DOHH2 (cell line): ENCODE data around the gene PEPD.

Source experiments
- H3F3A ChIP-seq: fragments of 200-600 bp; sonication (generic), shearing (Covaris generic); 2 replicates; pipeline ENCODE4 v1.6.0; 2016; ENCODE audit warnings: antibody characterized with exemption, mild to moderate bottlenecking; ENCODE audit not compliant: control insufficient read depth, insufficient read depth
- H3K27ac ChIP-seq: fragments of 200-600 bp; sonication (generic); 2 replicates; pipeline ENCODE4 v1.5.1; 2014; ENCODE audit warnings: low read depth, mild to moderate bottlenecking, low read length, moderate library complexity
- H3K27me3 ChIP-seq: fragments of 200-600 bp; sonication (generic); 2 replicates; pipeline ENCODE4 v1.6.1; 2014; ENCODE audit warnings: mild to moderate bottlenecking, low read length, mixed read lengths; ENCODE audit not compliant: control insufficient read depth
- H3K36me3 ChIP-seq: fragments of 200-600 bp; sonication (generic); 2 replicates; pipeline ENCODE4 v1.6.1; 2014; ENCODE audit warnings: mild to moderate bottlenecking, low read length, moderate library complexity, mixed read lengths; ENCODE audit not compliant: control insufficient read depth
- H3K4me1 ChIP-seq: fragments of 200-600 bp; sonication (generic); 2 replicates; pipeline ENCODE4 v1.6.1; 2014; ENCODE audit warnings: mild to moderate bottlenecking, low read length, mixed read lengths; ENCODE audit not compliant: control insufficient read depth
- H3K4me2 ChIP-seq: fragments of 200-600 bp; sonication (generic); 2 replicates; pipeline ENCODE4 v1.6.0; 2014; ENCODE audit warnings: mild to moderate bottlenecking, low read length, moderate library complexity
- H3K4me3 ChIP-seq: fragments of 200-600 bp; sonication (generic); 2 replicates; pipeline ENCODE4 v1.5.1; 2014; ENCODE audit warnings: mild to moderate bottlenecking, low read length, mixed read lengths
- H3K79me2 ChIP-seq: fragments of 200-600 bp; sonication (generic); 2 replicates; pipeline ENCODE4 v1.6.1; 2014; ENCODE audit warnings: mild to moderate bottlenecking, low read length, mixed read lengths; ENCODE audit not compliant: control insufficient read depth
- H3K9me2 ChIP-seq: fragments of 200-600 bp; sonication (generic); replicated peaks from 2 replicates; pipeline ENCODE4 v1.6.1; 2014; ENCODE audit warnings: mild to moderate bottlenecking, low read length, mixed read lengths; ENCODE audit not compliant: control insufficient read depth
- H3K9me3 ChIP-seq: fragments of 200-600 bp; sonication (generic); 2 replicates; pipeline ENCODE4 v1.6.1; 2014; ENCODE audit warnings: antibody characterized with exemption, low read length, mixed read lengths; ENCODE audit not compliant: control insufficient read depth, insufficient read depth
- H4K20me1 ChIP-seq: fragments of 200-600 bp; sonication (generic); 2 replicates; pipeline ENCODE4 v1.6.0; 2014; ENCODE audit warnings: low read depth, mild to moderate bottlenecking, antibody characterized with exemption, low read length, moderate library complexity; ENCODE audit not compliant: control insufficient read depth, insufficient read depth
- CTCF ChIP-seq: fragments of 200-600 bp; sonication (generic); IDR thresholded peaks from one replicate; pipeline ENCODE4 v1.5.1; 2014; ENCODE audit warnings: antibody characterized with exemption, mild to moderate bottlenecking, low read depth, low read length; ENCODE audit not compliant: poor library complexity, severe bottlenecking
- EZH2phosphoT487 ChIP-seq: fragments of 200-600 bp; sonication (generic); IDR thresholded peaks from 2 replicates; pipeline ENCODE4 v1.6.1; 2017; ENCODE audit warnings: borderline replicate concordance, mild to moderate bottlenecking, antibody characterized with exemption, low read length, moderate library complexity, mixed read lengths

PEPD gene

GRCh38 chr19:33418871-33419787 lies 102.5 kb downstream of the PEPD start:
- Histone ChIP-seq H3K36me3 (no peaks in the 10 kb centered on the region), H3K4me2 (no peak overlapping the region), H3K9me2 (no peaks in the 10 kb centered on the region), H3F3A (no peaks in the 10 kb centered on the region), H3K4me3 (no peak overlapping the region), H3K79me2 (no peaks in the 10 kb centered on the region), H4K20me1 (peaks cover 4% of the 10 kb centered on the region; the same call in 1 of the 2 replicates), H3K9me3 (no peaks in the 10 kb centered on the region), H3K27me3 (no peaks in the 10 kb centered on the region), H3K27ac (no peak overlapping the region), H3K4me1 (no peaks in the 10 kb centered on the region)
- TF ChIP-seq EZH2phosphoT487 (no peak), CTCF (no peak)

GRCh38 chr19:33418461-33418860 lies 103.1 kb downstream of the PEPD start:
- H3K27me3 ChIP-seq, result no peaks in the 10 kb centered on the region
- H3K4me2 ChIP-seq, result no peak overlapping the region
- H4K20me1 ChIP-seq, result peaks cover 4% of the 10 kb centered on the region; the same call in 1 of the 2 replicates
- H3K79me2 ChIP-seq, result no peaks in the 10 kb centered on the region
- H3K4me1 ChIP-seq, result no peaks in the 10 kb centered on the region
- no peak overlapping the region for H3K4me3 ChIP-seq
- no peaks in the 10 kb centered on the region for H3K36me3 ChIP-seq
- no peaks in the 10 kb centered on the region for H3K9me3 ChIP-seq
- no peak for TF ChIP-seq CTCF
- TF ChIP-seq EZH2phosphoT487, result no peak
- no peak overlapping the region for H3K27ac ChIP-seq
- no peaks in the 10 kb centered on the region for H3F3A ChIP-seq
- no peaks in the 10 kb centered on the region for H3K9me2 ChIP-seq

- no peaks in the 10 kb centered on the region for H3K27me3 ChIP-seq
- no peak overlapping the region for H3K4me2 ChIP-seq
- H3K4me1 ChIP-seq, result no peaks in the 10 kb centered on the region
- H3K9me2 ChIP-seq, result no peaks in the 10 kb centered on the region
- no peaks in the 10 kb centered on the region for H3K79me2 ChIP-seq
- H3K4me3 ChIP-seq, result no peak overlapping the region
- TF ChIP-seq CTCF, result no peak
- TF ChIP-seq EZH2phosphoT487, result no peak
- no peaks in the 10 kb centered on the region for H3K36me3 ChIP-seq
- no peaks in the 10 kb centered on the region for H3F3A ChIP-seq
- H4K20me1 ChIP-seq, result peaks cover 4% of the 10 kb centered on the region; the same call in 1 of the 2 replicates
- H3K9me3 ChIP-seq, result no peaks in the 10 kb centered on the region
- H3K27ac ChIP-seq, result no peak overlapping the region
Measured at GRCh38 chr19:33417751-33418150, 103.8 kb downstream of the PEPD start.
